GM18858 (cell line): ENCODE measurements around the gene MEX3C.

Experiments used
- ATAC-seq: cut with Tn5 transposase; IDR thresholded peaks from one replicate; pipeline ENCODE4 v1.9.1; 2021; ENCODE audit not compliant: unreplicated experiment

Gene MEX3C

GRCh38 chr18:51154431-51155063 is 42.9 kb downstream of the MEX3C start:
- no peak for ATAC-seq

GRCh38 chr18:51153659-51154371 is 43.7 kb downstream of the MEX3C start:
- ATAC-seq: peak; percentile 66

GRCh38 chr18:51151568-51152511 is 45.6 kb downstream of the MEX3C start:
- ATAC-seq: no peak

- no peak for ATAC-seq
Measured at GRCh38 chr18:51151185-51151567, 46.3 kb downstream of the MEX3C start.

- ATAC-seq: no peak
Measured at GRCh38 chr18:51150113-51150700, 47.3 kb downstream of the MEX3C start.

GRCh38 chr18:51149670-51150069 is 47.8 kb downstream of the MEX3C start:
- no peak for ATAC-seq

GRCh38 chr18:51146909-51147308 is 50.6 kb downstream of the MEX3C start:
- no peak for ATAC-seq

- ATAC-seq: no peak
Measured at GRCh38 chr18:51138936-51139335, 58.5 kb downstream of the MEX3C start.

GRCh38 chr18:51137891-51138290 is 59.6 kb downstream of the MEX3C start:
- no peak for ATAC-seq

GRCh38 chr18:51137026-51137729 is 60.3 kb downstream of the MEX3C start:
- no peak for ATAC-seq

- ATAC-seq: no peak
Measured at GRCh38 chr18:51135795-51136194, 61.7 kb downstream of the MEX3C start.

GRCh38 chr18:51135364-51135763 is 62.1 kb downstream of the MEX3C start:
- ATAC-seq: no peak

- ATAC-seq: no peak
Measured at GRCh38 chr18:51134721-51135120, 62.8 kb downstream of the MEX3C start.

- no peak for ATAC-seq
Measured at GRCh38 chr18:51133580-51134160, 63.8 kb downstream of the MEX3C start.

- ATAC-seq: no peak
Measured at GRCh38 chr18:51132256-51132935, 65.1 kb downstream of the MEX3C start.

GRCh38 chr18:51128533-51128932 is 68.9 kb downstream of the MEX3C start:
- no peak for ATAC-seq

- ATAC-seq: no peak
Measured at GRCh38 chr18:51127664-51128063, 69.8 kb downstream of the MEX3C start.

GRCh38 chr18:51125976-51126375 is 71.5 kb downstream of the MEX3C start:
- ATAC-seq: no peak
